H9 (cell line): ENCODE data around the gene HECW1. TPM values are rescaled to one million over a fixed set of nuclear protein-coding genes. Genes with fewer than 3 reads are reported as not detected.

Source experiments
- DNase-seq: peaks from one replicate; pipeline ENCODE4 v3.0.0-alpha.2; 2017
- H2AFZ ChIP-seq: one replicate; pipeline ENCODE4 v1.6.1; 2013; ENCODE audit warnings: mild to moderate bottlenecking, low read length, control low read depth, moderate library complexity
- H2AK5ac ChIP-seq: 2 replicates; pipeline ENCODE4 v1.6.1; 2013; ENCODE audit warnings: low read length, control low read depth, mixed read lengths; ENCODE audit not compliant: insufficient read length
- H2BK120ac ChIP-seq: one replicate; pipeline ENCODE4 v1.6.1; 2013; ENCODE audit warnings: low read depth, mild to moderate bottlenecking, low read length, control low read depth, inconsistent platforms; ENCODE audit not compliant: poor library complexity, severe bottlenecking
- H2BK12ac ChIP-seq: 2 replicates; pipeline ENCODE4 v1.6.1; 2013; ENCODE audit warnings: low read length, control low read depth, mixed read lengths, low read depth; ENCODE audit not compliant: insufficient read length
- H2BK15ac ChIP-seq: 2 replicates; pipeline ENCODE4 v1.6.1; 2013; ENCODE audit warnings: low read depth, low read length, control low read depth
- H2BK20ac ChIP-seq: one replicate; pipeline ENCODE4 v1.6.1; 2013; ENCODE audit warnings: low read depth, mild to moderate bottlenecking, low read length, control low read depth, inconsistent platforms; ENCODE audit not compliant: poor library complexity, severe bottlenecking
- H2BK5ac ChIP-seq: 2 replicates; pipeline ENCODE4 v1.6.1; 2013; ENCODE audit warnings: low read length, control low read depth, mixed read lengths; ENCODE audit not compliant: insufficient read length
- H3K14ac ChIP-seq: 2 replicates; pipeline ENCODE4 v1.6.1; 2013; ENCODE audit warnings: low read length, control low read depth; ENCODE audit not compliant: insufficient read depth
- H3K18ac ChIP-seq: 2 replicates; pipeline ENCODE4 v1.6.1; 2013; ENCODE audit warnings: low read depth, mild to moderate bottlenecking, mixed read lengths, low read length, control low read depth; ENCODE audit not compliant: insufficient read length
- H3K23ac ChIP-seq: 2 replicates; pipeline ENCODE4 v1.6.1; 2013; ENCODE audit warnings: low read length, control low read depth, mixed read lengths, low read depth; ENCODE audit not compliant: insufficient read length
- H3K23me2 ChIP-seq: 2 replicates; pipeline ENCODE4 v1.6.1; 2013; ENCODE audit warnings: low read depth, mild to moderate bottlenecking, mixed read lengths, low read length, control low read depth; ENCODE audit not compliant: insufficient read length, poor library complexity, severe bottlenecking
- H3K27ac ChIP-seq: 2 replicates; pipeline ENCODE4 v1.5.1; 2013; ENCODE audit warnings: low read length, control low read depth, mixed read lengths, low read depth; ENCODE audit not compliant: insufficient read length
- H3K27me3 ChIP-seq: 2 replicates; pipeline ENCODE4 v1.6.1; 2013; ENCODE audit warnings: low read length, control low read depth, inconsistent platforms; ENCODE audit not compliant: insufficient read depth
- H3K4ac ChIP-seq: 2 replicates; pipeline ENCODE4 v1.6.1; 2013; ENCODE audit warnings: low read depth, mild to moderate bottlenecking, control low read depth, inconsistent platforms, low read length, moderate library complexity
- H3K4me1 ChIP-seq: 2 replicates; pipeline ENCODE4 v1.6.1; 2013; ENCODE audit warnings: low read length, control low read depth, inconsistent platforms; ENCODE audit not compliant: insufficient read depth
- H3K4me2 ChIP-seq: 2 replicates; pipeline ENCODE4 v1.6.1; 2013; ENCODE audit warnings: low read length, control low read depth, mixed read lengths; ENCODE audit not compliant: insufficient read length, insufficient read depth
- H3K56ac ChIP-seq: 2 replicates; pipeline ENCODE4 v1.6.1; 2013; ENCODE audit warnings: low read depth, mild to moderate bottlenecking, mixed read lengths, low read length, control low read depth; ENCODE audit not compliant: insufficient read length
- H3K79me1 ChIP-seq: 2 replicates; pipeline ENCODE4 v1.6.1; 2013; ENCODE audit warnings: low read depth, mild to moderate bottlenecking, moderate library complexity, low read length, control low read depth, inconsistent platforms; ENCODE audit not compliant: insufficient read depth, poor library complexity, severe bottlenecking
- H3K79me2 ChIP-seq: 2 replicates; pipeline ENCODE4 v1.6.1; 2013; ENCODE audit warnings: low read length, control low read depth, inconsistent platforms; ENCODE audit not compliant: insufficient read depth
- H3K9ac ChIP-seq: 2 replicates; pipeline ENCODE4 v1.6.1; 2013; ENCODE audit warnings: low read length, control low read depth, mixed read lengths; ENCODE audit not compliant: insufficient read length; ENCODE audit errors: extremely low read depth
- H3K9me3 ChIP-seq: one replicate; pipeline ENCODE4 v1.6.1; 2013; ENCODE audit warnings: low read depth, low read length, inconsistent platforms; ENCODE audit not compliant: control insufficient read depth
- H3T11ph ChIP-seq: one replicate; pipeline ENCODE4 v1.6.1; 2013; ENCODE audit warnings: mild to moderate bottlenecking, low read length, control low read depth, inconsistent platforms
- H4K20me1 ChIP-seq: one replicate; pipeline ENCODE4 v1.6.1; 2013; ENCODE audit not compliant: control insufficient read depth, insufficient read length, insufficient read depth
- H4K5ac ChIP-seq: 2 replicates; pipeline ENCODE4 v1.6.1; 2013; ENCODE audit warnings: low read depth, mild to moderate bottlenecking, mixed read lengths, low read length, control low read depth; ENCODE audit not compliant: insufficient read length
- H4K8ac ChIP-seq: replicated peaks from 2 replicates; pipeline ENCODE4 v1.6.1; 2013; ENCODE audit warnings: low read length, control low read depth, mixed read lengths, low read depth; ENCODE audit not compliant: insufficient read length
- H4K91ac ChIP-seq: 2 replicates; pipeline ENCODE4 v1.6.1; 2013; ENCODE audit warnings: low read depth, mild to moderate bottlenecking, moderate library complexity, mixed read lengths, low read length, control low read depth; ENCODE audit not compliant: insufficient read length
- H3K27ac Mint-ChIP-seq, 3 experiments: 2 replicates in 2 of 3; 3 replicates in 1 of 3; pipeline ENCODE4 v1.8.0; 2020 to 2021; ENCODE audit warnings: mixed read lengths in 3 of 3, mild to moderate bottlenecking in 1 of 3, moderate library complexity in 1 of 3
- H3K27me3 Mint-ChIP-seq: 2 replicates; pipeline ENCODE4 v1.8.0; 2021; ENCODE audit warnings: low read depth, mild to moderate bottlenecking, moderate library complexity, mixed read lengths
- H3K36me3 Mint-ChIP-seq, 3 experiments: 2 replicates in 2 of 3; 3 replicates in 1 of 3; pipeline ENCODE4 v1.8.0; 2020 to 2021; ENCODE audit warnings: low read depth in 3 of 3, mixed read lengths in 3 of 3; ENCODE audit not compliant: insufficient read depth in 1 of 3
- H3K4me1 Mint-ChIP-seq, 2 experiments: 2 replicates each; pipeline ENCODE4 v1.8.0; 2020; ENCODE audit warnings: mixed read lengths in 2 of 2
- H3K4me3 Mint-ChIP-seq, 2 experiments: 2 replicates in 1 of 2; 3 replicates in 1 of 2; pipeline ENCODE4 v1.8.0; 2020 to 2021; ENCODE audit warnings: mild to moderate bottlenecking in 2 of 2, mixed read lengths in 2 of 2, moderate library complexity in 1 of 2
- H3K9me3 Mint-ChIP-seq, 2 experiments: 2 replicates in 1 of 2; 3 replicates in 1 of 2; pipeline ENCODE4 v1.8.0; 2020; ENCODE audit warnings: mild to moderate bottlenecking in 2 of 2, mixed read lengths in 2 of 2, moderate library complexity in 1 of 2
- WGBS: extraction: QIAGEN DNeasy Blood & Tissue Kit; methylation state at CpG from one replicate; pipeline ENCODE4 v1.1.7; 2013; ENCODE audit warnings: missing lambda C conversion rate, low lambda C conversion rate, mixed read lengths; ENCODE audit not compliant: insufficient read length; ENCODE audit errors: extremely low coverage; 5-methylcytosine and 5-hydroxymethylcytosine counted together
- total RNA-seq: library from RNA; stranded (reverse); gene quantifications from 2 replicates; pipeline ENCODE4 v1.2.1, GENCODE V29; 2021
- TF ChIP-seq, protein P1 (sequence below): fragments of 200-600 bp; sonication (generic); conservative IDR thresholded peaks from 3 replicates; pipeline ENCODE4 v1.8.0; 2021; ENCODE audit warnings: antibody characterized with exemption, mild to moderate bottlenecking

The HECW1 gene
- total RNA-seq, 1 experiment from 2014 or later = 5.0 TPM

DNA sequence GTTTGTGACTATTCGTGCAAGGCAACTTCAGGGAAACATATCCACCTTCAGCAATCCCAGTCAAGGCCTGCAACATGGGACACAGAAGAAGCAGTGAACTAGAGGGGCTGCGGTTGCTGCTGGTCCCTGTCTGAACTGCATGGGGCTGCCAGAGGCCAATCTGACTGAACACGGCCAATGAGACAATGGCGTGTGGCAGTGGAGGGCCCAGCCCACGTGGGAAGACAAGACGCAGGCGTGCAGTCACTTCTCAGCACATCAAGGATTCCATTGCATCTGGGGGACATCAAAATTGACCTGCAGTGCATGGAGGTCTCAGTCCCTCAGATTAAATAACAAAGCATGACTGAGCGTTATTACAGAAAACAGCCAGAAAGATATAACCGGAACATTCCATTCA lies 215.9 kb downstream of the HECW1 start:
- Mint-ChIP-seq H3K9me3 (no peaks in the 10 kb centered on the region), H3K4me1 (peaks cover 19% of the 10 kb centered on the region in 2 experiments), H3K27ac (no peak overlapping the region), H3K4me3 (no peak overlapping the region), H3K36me3 (no peaks in the 10 kb centered on the region), H3K27me3 (peaks cover 2% of the 10 kb centered on the region; the same call in 1 of the 2 replicates)
- H3K23me2 ChIP-seq = no peaks in the 10 kb centered on the region
- H3K23ac ChIP-seq = no peak overlapping the region
- no peaks in the 10 kb centered on the region for H3K27me3 ChIP-seq
- WGBS = no CpG with 5 or more reads among the region's 9 CpGs
- H2BK15ac ChIP-seq = no peak overlapping the region
- no peak overlapping the region; the same call in 1 of the 2 replicates for H3K14ac ChIP-seq
- no peak overlapping the region for H3K56ac ChIP-seq
- H2AK5ac ChIP-seq = no peak overlapping the region
- H4K5ac ChIP-seq = no peak overlapping the region
- no peaks in the 10 kb centered on the region for H3K4me1 ChIP-seq
- no peak overlapping the region for H3K27ac ChIP-seq
- no peak overlapping the region for H2BK5ac ChIP-seq
- no peak overlapping the region for H2AFZ ChIP-seq
- no peaks in the 10 kb centered on the region for H4K20me1 ChIP-seq
- no peaks in the 10 kb centered on the region for H3K79me1 ChIP-seq
- H4K8ac ChIP-seq = no peak overlapping the region
- H4K91ac ChIP-seq = no peak overlapping the region
- H3K18ac ChIP-seq = no peak overlapping the region
- H2BK20ac ChIP-seq = no peak overlapping the region
- H2BK12ac ChIP-seq = no peak overlapping the region
- no peaks in the 10 kb centered on the region for H3K79me2 ChIP-seq
- no peak overlapping the region for H3K4ac ChIP-seq
- H3K9me3 ChIP-seq = no peaks in the 10 kb centered on the region
- no peak overlapping the region for H3T11ph ChIP-seq
- H2BK120ac ChIP-seq = no peak overlapping the region
- DNase-seq = no peak
- no peak overlapping the region for H3K4me2 ChIP-seq
- TF ChIP-seq, protein P1, sequence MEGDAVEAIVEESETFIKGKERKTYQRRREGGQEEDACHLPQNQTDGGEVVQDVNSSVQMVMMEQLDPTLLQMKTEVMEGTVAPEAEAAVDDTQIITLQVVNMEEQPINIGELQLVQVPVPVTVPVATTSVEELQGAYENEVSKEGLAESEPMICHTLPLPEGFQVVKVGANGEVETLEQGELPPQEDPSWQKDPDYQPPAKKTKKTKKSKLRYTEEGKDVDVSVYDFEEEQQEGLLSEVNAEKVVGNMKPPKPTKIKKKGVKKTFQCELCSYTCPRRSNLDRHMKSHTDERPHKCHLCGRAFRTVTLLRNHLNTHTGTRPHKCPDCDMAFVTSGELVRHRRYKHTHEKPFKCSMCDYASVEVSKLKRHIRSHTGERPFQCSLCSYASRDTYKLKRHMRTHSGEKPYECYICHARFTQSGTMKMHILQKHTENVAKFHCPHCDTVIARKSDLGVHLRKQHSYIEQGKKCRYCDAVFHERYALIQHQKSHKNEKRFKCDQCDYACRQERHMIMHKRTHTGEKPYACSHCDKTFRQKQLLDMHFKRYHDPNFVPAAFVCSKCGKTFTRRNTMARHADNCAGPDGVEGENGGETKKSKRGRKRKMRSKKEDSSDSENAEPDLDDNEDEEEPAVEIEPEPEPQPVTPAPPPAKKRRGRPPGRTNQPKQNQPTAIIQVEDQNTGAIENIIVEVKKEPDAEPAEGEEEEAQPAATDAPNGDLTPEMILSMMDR = no peak
- H3K9ac ChIP-seq = no peak overlapping the region
